Neuronal stem cell (in vitro differentiated cells): ENCODE results near the gene SDE2.
"Not testable (repeated sequence)": the region's sequence is repeated elsewhere in the genome, so short reads cannot be mapped to it uniquely, and the experiment has no call there.

Experiments used
- DNase-seq: peaks from one replicate; pipeline ENCODE4 v3.0.0-alpha.2; 2013; ENCODE audit warnings: low spot score
- H2AFZ ChIP-seq: one replicate; pipeline ENCODE4 v1.6.1; 2013; ENCODE audit warnings: mild to moderate bottlenecking, low read length, inconsistent platforms
- H2AK5ac ChIP-seq: 2 replicates; pipeline ENCODE4 v1.6.1; 2013; ENCODE audit warnings: low read depth, mild to moderate bottlenecking, inconsistent platforms, low read length, moderate library complexity, mixed read lengths
- H2BK120ac ChIP-seq: 2 replicates; pipeline ENCODE4 v1.6.1; 2013; ENCODE audit warnings: low read depth, mild to moderate bottlenecking, inconsistent platforms, low read length, moderate library complexity, mixed read lengths
- H2BK12ac ChIP-seq: one replicate; pipeline ENCODE4 v1.6.1; 2013; ENCODE audit warnings: low read length, inconsistent platforms
- H2BK15ac ChIP-seq: 2 replicates; pipeline ENCODE4 v1.6.1; 2013; ENCODE audit warnings: mild to moderate bottlenecking, low read length, inconsistent platforms, mixed read lengths
- H2BK5ac ChIP-seq: one replicate; pipeline ENCODE4 v1.6.1; 2013; ENCODE audit warnings: inconsistent platforms, mild to moderate bottlenecking, low read length, moderate library complexity
- H3K14ac ChIP-seq: one replicate; pipeline ENCODE4 v1.6.1; 2013; ENCODE audit warnings: low read length, inconsistent platforms
- H3K18ac ChIP-seq: 2 replicates; pipeline ENCODE4 v1.6.1; 2013; ENCODE audit warnings: low read length, inconsistent platforms
- H3K23ac ChIP-seq: 2 replicates; pipeline ENCODE4 v1.6.1; 2013; ENCODE audit warnings: low read depth, mild to moderate bottlenecking, mixed read lengths, low read length, inconsistent platforms; ENCODE audit not compliant: poor library complexity
- H3K27ac ChIP-seq: replicated peaks from 3 replicates; pipeline ENCODE4 v1.5.1; 2013; ENCODE audit warnings: low read length, inconsistent platforms
- H3K27me3 ChIP-seq, 3 experiments: 2 replicates each; pipeline ENCODE4 v1.6.1; 2013; ENCODE audit warnings: low read length in 3 of 3, mild to moderate bottlenecking in 2 of 3, inconsistent platforms in 1 of 3, low read depth in 1 of 3, mixed read lengths in 1 of 3, moderate library complexity in 1 of 3; ENCODE audit not compliant: control insufficient read depth in 3 of 3, insufficient read depth in 3 of 3
- H3K36me3 ChIP-seq, 2 donors: replicated peaks in 1 of 2; 2 replicates each; pipeline ENCODE4 v1.6.1; 2013; ENCODE audit warnings: low read length in 2 of 2; ENCODE audit not compliant: control insufficient read depth in 2 of 2, insufficient read depth in 2 of 2
- H3K4ac ChIP-seq: 2 replicates; pipeline ENCODE4 v1.6.1; 2013; ENCODE audit warnings: inconsistent platforms, mild to moderate bottlenecking, low read length, moderate library complexity
- H3K4me1 ChIP-seq, 2 donors: 1 replicate in 1 of 2; 2 replicates in 1 of 2; pipeline ENCODE4 v1.6.1; 2013; ENCODE audit warnings: low read length in 2 of 2, low read depth in 1 of 2; ENCODE audit not compliant: control insufficient read depth in 2 of 2, insufficient read depth in 1 of 2
- H3K4me2 ChIP-seq: one replicate; pipeline ENCODE4 v1.6.1; 2013; ENCODE audit warnings: mild to moderate bottlenecking, low read length, inconsistent platforms; ENCODE audit not compliant: insufficient read depth, poor library complexity, severe bottlenecking
- H3K4me3 ChIP-seq, 2 donors: 2 replicates each; pipeline ENCODE4 v1.5.1; 2013; ENCODE audit warnings: low read length in 2 of 2, mild to moderate bottlenecking in 2 of 2, inconsistent platforms in 1 of 2, moderate library complexity in 1 of 2
- H3K79me1 ChIP-seq: one replicate; pipeline ENCODE4 v1.6.1; 2013; ENCODE audit warnings: low read depth, mild to moderate bottlenecking, inconsistent platforms, low read length, moderate library complexity
- H3K9ac ChIP-seq: one replicate; pipeline ENCODE4 v1.6.1; 2013; ENCODE audit warnings: mild to moderate bottlenecking, low read depth, low read length, inconsistent platforms; ENCODE audit not compliant: poor library complexity
- H3K9me3 ChIP-seq, 2 donors: replicated peaks in 1 of 2; 2 replicates each; pipeline versions ENCODE3 to v1.6.1; 2013; ENCODE audit warnings: low read length in 2 of 2, mild to moderate bottlenecking in 2 of 2, inconsistent platforms in 1 of 2, low read depth in 1 of 2, mixed read lengths in 1 of 2, moderate library complexity in 1 of 2; ENCODE audit not compliant: control insufficient read depth in 2 of 2, insufficient read depth in 1 of 2
- H4K8ac ChIP-seq: one replicate; pipeline ENCODE4 v1.6.1; 2013; ENCODE audit warnings: low read depth, mild to moderate bottlenecking, inconsistent platforms, low read length, moderate library complexity
- H4K91ac ChIP-seq: one replicate; pipeline ENCODE4 v1.6.1; 2013; ENCODE audit warnings: low read length, low read depth, mild to moderate bottlenecking, inconsistent platforms; ENCODE audit not compliant: poor library complexity
- whole genome bisulfite sequencing, 2 donors: extraction: QIAGEN DNeasy Blood & Tissue Kit; methylation state at CpG; one replicate each; pipeline ENCODE4 v1.1.7; 2013; ENCODE audit warnings: missing lambda C conversion rate in 2 of 2, mixed read lengths in 1 of 2; ENCODE audit not compliant: insufficient read length in 2 of 2, insufficient replicate concordance in 1 of 2; ENCODE audit errors: extremely low coverage in 2 of 2; 5-methylcytosine and 5-hydroxymethylcytosine counted together

The SDE2 gene

DNA sequence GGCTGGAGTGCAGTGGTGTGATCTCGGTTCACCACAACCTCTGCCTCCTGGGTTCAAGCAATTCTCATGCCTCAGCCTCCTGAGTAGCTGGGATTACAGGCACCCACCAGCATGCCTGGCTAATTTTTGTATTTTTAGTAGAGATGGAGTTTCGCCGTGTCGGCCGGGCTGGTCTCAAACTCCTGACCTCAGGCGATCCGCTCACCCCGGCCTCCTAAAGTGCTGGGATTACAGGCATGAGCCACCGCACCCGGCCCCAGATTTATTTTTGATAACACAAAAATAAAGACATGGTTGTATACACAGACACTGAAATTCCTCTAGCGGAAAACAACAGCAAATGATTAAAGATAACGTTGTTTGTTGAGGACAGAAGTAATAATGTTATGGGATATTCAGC is 24.0 kb downstream of the SDE2 start:
- not testable (repeated sequence) for H3K4ac ChIP-seq, H2BK120ac ChIP-seq, H3K14ac ChIP-seq, H3K79me1 ChIP-seq, H3K18ac ChIP-seq, H3K23ac ChIP-seq, H2BK15ac ChIP-seq, DNase-seq, H3K4me3 ChIP-seq, H3K9ac ChIP-seq, H3K4me1 ChIP-seq, H3K4me2 ChIP-seq, H3K27me3 ChIP-seq, H4K8ac ChIP-seq, H3K27ac ChIP-seq, H2AK5ac ChIP-seq, H4K91ac ChIP-seq, H2AFZ ChIP-seq, H2BK5ac ChIP-seq, H2BK12ac ChIP-seq, H3K9me3 ChIP-seq
- peaks cover 0 to 15% of the 10 kb centered on the region in 2 donors for H3K36me3 ChIP-seq
- no CpG with 5 or more reads among the region's 12 CpGs for WGBS, 2 donors

DNA sequence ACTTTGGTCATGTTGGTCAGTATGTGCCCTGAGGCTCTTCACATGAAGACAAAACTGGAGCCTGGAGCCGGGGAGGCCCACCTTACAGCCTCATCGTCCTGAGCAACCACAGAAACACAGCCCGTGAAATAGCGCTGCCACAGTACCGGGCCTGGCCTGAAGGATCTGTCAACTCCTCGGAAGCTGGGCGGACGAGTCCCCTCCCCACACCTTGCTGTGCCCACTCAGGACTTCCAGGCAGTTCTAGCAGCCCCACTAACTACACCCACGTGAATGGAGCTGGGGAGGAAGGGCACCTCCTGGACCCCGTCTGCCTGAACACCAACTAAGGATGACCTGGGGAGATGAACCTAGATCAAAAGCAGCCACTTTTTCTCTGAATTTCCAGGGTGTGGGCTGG is 24.7 kb downstream of the SDE2 start:
- no peak overlapping the region for H2BK5ac ChIP-seq
- H3K4ac ChIP-seq, result no peak overlapping the region
- no peak overlapping the region for H4K8ac ChIP-seq
- H3K23ac ChIP-seq, result no peak overlapping the region
- no peak overlapping the region for H2AFZ ChIP-seq
- H3K9me3 ChIP-seq, result no peaks in the 10 kb centered on the region
- H3K4me3 ChIP-seq, result no peak overlapping the region
- H2AK5ac ChIP-seq, result no peak overlapping the region
- no peak overlapping the region for H3K9ac ChIP-seq
- H3K36me3 ChIP-seq, result peaks cover 0 to 8% of the 10 kb centered on the region in 2 donors
- no peak overlapping the region for H3K14ac ChIP-seq
- no peak overlapping the region for H2BK12ac ChIP-seq
- DNase-seq, result no peak
- H3K27ac ChIP-seq, result no peak overlapping the region
- no peak overlapping the region for H3K18ac ChIP-seq
- no peak overlapping the region for H3K4me2 ChIP-seq
- no peak overlapping the region for H2BK120ac ChIP-seq
- no peaks in the 10 kb centered on the region for H3K4me1 ChIP-seq
- no peak overlapping the region for H4K91ac ChIP-seq
- H2BK15ac ChIP-seq, result no peak overlapping the region
- no peaks in the 10 kb centered on the region for H3K79me1 ChIP-seq
- WGBS, 2 donors, result no CpG with 5 or more reads among the region's 10 CpGs
- H3K27me3 ChIP-seq, result no peaks in the 10 kb centered on the region

DNA sequence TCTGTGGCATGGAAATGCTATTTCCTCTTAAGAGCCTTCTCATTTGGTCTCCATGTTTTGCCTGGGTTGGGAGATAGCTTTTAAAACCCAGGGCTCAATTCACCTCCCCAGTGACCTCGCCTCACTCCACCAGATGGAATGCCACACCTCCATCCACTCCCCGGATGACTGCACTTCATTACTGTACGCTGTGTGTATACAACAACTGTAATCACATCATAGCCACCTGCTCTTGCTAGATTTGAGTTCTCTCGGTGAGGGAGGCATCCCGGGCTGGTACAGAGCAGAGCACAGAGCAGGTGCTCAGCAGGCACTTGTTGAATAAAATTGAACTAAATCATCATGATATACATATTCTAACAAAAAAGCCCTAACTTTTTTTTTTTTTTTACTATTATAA is 26.0 kb downstream of the SDE2 start:
- no peak overlapping the region for H3K9ac ChIP-seq
- no CpG with 5 or more reads among the region's 5 CpGs for WGBS, 2 donors
- no peak overlapping the region for H3K23ac ChIP-seq
- no peak overlapping the region for H3K4me2 ChIP-seq
- no peak overlapping the region for H2BK15ac ChIP-seq
- no peak overlapping the region for H2BK12ac ChIP-seq
- H3K27ac ChIP-seq, result no peak overlapping the region
- no peak overlapping the region for H2AFZ ChIP-seq
- no peak overlapping the region for H2BK5ac ChIP-seq
- H3K14ac ChIP-seq, result no peak overlapping the region
- no peak overlapping the region for H4K8ac ChIP-seq
- H3K36me3 ChIP-seq, result peaks cover 0 to under 1% of the 10 kb centered on the region in 2 donors
- no peak overlapping the region for H3K4ac ChIP-seq
- no peak overlapping the region for H3K4me3 ChIP-seq
- no peaks in the 10 kb centered on the region for H3K9me3 ChIP-seq
- no peak overlapping the region for H4K91ac ChIP-seq
- H3K79me1 ChIP-seq, result no peaks in the 10 kb centered on the region
- H2BK120ac ChIP-seq, result no peak overlapping the region
- no peaks in the 10 kb centered on the region for H3K27me3 ChIP-seq
- H3K18ac ChIP-seq, result no peak overlapping the region
- H3K4me1 ChIP-seq, result peaks cover 2 to 5% of the 10 kb centered on the region in 2 donors
- no peak overlapping the region for H2AK5ac ChIP-seq
- DNase-seq, result no peak

DNA sequence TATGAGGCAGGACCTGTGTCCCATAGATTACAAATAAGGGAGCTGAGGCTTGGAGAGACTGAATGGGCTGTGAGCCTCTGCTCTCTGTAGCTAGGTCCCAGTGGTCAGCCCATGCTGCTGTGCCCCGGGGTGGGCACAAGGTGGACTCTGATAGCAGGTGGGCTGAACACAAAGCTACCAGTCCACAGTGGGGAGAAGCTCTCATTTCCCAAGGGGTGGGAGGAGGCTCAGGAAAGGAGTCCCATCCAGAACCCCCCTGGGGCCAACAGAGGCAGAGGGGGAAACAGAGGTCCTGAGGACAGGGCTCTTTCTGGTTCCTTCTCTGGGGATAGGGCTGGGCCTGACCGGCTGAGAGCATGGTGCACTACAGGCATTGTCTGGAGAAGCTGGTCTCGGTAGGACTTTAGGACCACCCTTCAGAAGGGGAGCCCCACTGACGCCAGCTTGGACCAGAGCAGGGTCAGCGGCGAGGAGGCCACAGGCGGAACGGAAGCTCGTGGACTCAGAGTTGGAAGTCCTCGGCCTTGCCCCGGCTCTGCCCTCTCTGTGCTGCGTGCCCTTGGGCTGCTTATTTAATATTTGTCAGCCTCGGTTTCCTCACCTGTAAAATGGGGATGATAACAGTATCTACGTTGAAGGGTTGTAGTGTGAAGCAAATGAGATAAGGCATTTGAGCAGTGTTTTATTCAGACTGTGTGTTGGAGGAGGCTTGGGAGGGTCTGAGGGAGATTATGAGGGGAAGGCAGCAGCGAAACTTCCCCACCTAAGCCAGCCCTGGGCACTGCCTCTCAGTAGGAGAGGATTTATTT is 26.6 kb downstream of the SDE2 start:
- no CpG with 5 or more reads among the region's 15 CpGs for WGBS, 2 donors
- Histone ChIP-seq H2AFZ (no peak overlapping the region), H2AK5ac (peak overlapping the region; percentile 10), H2BK15ac (no peak overlapping the region), H2BK120ac (no peak overlapping the region), H3K14ac (no peak overlapping the region), H3K27me3 (no peaks in the 10 kb centered on the region), H3K27ac (no peak overlapping the region), H3K9me3 (no peaks in the 10 kb centered on the region), H3K36me3 (no peaks in the 10 kb centered on the region), H3K18ac (peak overlapping the region; percentile 58), H3K4me1 (peaks cover 2 to 5% of the 10 kb centered on the region in 2 donors), H3K4ac (no peak overlapping the region), H4K91ac (no peak overlapping the region), H4K8ac (no peak overlapping the region), H3K23ac (no peak overlapping the region), H3K9ac (no peak overlapping the region), H2BK5ac (no peak overlapping the region), H3K4me2 (no peak overlapping the region), H3K79me1 (no peaks in the 10 kb centered on the region), H2BK12ac (no peak overlapping the region), H3K4me3 (no peak overlapping the region)
- DNase-seq, result no peak
